Fibroblast of lung (primary cell): ENCODE measurements around the gene ULBP2.

Source experiments
- EZH2 ChIP-seq: IDR thresholded peaks from 2 replicates; pipeline ENCODE4 v1.5.1; 2012; ENCODE audit warnings: low read length, control low read depth, mild to moderate bottlenecking; ENCODE audit errors: missing control alignments
- TF ChIP-seq, protein P1 (sequence below), 2 donors: IDR thresholded peaks in 1 of 2; conservative IDR thresholded peaks in 1 of 2; 1 replicate in 1 of 2; 2 replicates in 1 of 2; pipeline ENCODE4 v1.5.1; 2011 to 2012; ENCODE audit warnings: low read length in 2 of 2, control low read depth in 1 of 2, inconsistent platforms in 1 of 2, low read depth in 1 of 2, mild to moderate bottlenecking in 1 of 2

- no peak for TF ChIP-seq EZH2
- TF ChIP-seq, protein P1, sequence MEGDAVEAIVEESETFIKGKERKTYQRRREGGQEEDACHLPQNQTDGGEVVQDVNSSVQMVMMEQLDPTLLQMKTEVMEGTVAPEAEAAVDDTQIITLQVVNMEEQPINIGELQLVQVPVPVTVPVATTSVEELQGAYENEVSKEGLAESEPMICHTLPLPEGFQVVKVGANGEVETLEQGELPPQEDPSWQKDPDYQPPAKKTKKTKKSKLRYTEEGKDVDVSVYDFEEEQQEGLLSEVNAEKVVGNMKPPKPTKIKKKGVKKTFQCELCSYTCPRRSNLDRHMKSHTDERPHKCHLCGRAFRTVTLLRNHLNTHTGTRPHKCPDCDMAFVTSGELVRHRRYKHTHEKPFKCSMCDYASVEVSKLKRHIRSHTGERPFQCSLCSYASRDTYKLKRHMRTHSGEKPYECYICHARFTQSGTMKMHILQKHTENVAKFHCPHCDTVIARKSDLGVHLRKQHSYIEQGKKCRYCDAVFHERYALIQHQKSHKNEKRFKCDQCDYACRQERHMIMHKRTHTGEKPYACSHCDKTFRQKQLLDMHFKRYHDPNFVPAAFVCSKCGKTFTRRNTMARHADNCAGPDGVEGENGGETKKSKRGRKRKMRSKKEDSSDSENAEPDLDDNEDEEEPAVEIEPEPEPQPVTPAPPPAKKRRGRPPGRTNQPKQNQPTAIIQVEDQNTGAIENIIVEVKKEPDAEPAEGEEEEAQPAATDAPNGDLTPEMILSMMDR (conservative IDR thresholded peaks at IDR 0.05 in 1 of 2, IDR thresholded peaks at IDR 0.05 in 1 of 2; ENCODE audit: low read depth in 1 of 2, low read length in 2 of 2): no peak
Measured at GRCh38 chr6:149974825-149975224, 33.0 kb downstream of the ULBP2 start.
